KMS-11 (cell line): Measurements from ENCODE around the gene ABHD17C.
A peak's percentile ranks its signal among the peaks of the same experiment; 100 is the strongest.

Experiments used
- H2AFZ ChIP-seq: fragments of 200-600 bp; sonication (generic); 2 replicates; pipeline ENCODE4 v1.6.1; 2016; ENCODE audit warnings: antibody characterized with exemption, mixed run types, low read depth
- H3K27ac ChIP-seq: fragments of 200-600 bp; sonication (generic); 2 replicates; pipeline ENCODE4 v1.6.1; 2016; ENCODE audit warnings: mild to moderate bottlenecking, mixed run types
- H3K27me3 ChIP-seq: fragments of 200-600 bp; sonication (generic); 2 replicates; pipeline ENCODE4 v1.6.1; 2017; ENCODE audit warnings: mild to moderate bottlenecking, low read depth, mixed run types, moderate library complexity; ENCODE audit not compliant: insufficient read depth
- H3K36me3 ChIP-seq: fragments of 200-600 bp; sonication (generic); 2 replicates; pipeline ENCODE4 v1.6.1; 2017; ENCODE audit warnings: mild to moderate bottlenecking, mixed run types; ENCODE audit not compliant: insufficient read depth
- H3K4me1 ChIP-seq: fragments of 200-600 bp; sonication (generic); 2 replicates; pipeline ENCODE4 v1.6.1; 2016; ENCODE audit warnings: mild to moderate bottlenecking, low read depth, mixed run types; ENCODE audit not compliant: poor library complexity, severe bottlenecking
- H3K4me2 ChIP-seq: fragments of 200-600 bp; sonication (generic); 2 replicates; pipeline ENCODE4 v1.7.0; 2016; ENCODE audit warnings: mild to moderate bottlenecking, mixed run types
- H3K4me3 ChIP-seq: fragments of 200-600 bp; sonication (generic); IDR thresholded peaks from 2 replicates; pipeline ENCODE4 v1.6.1; 2017; ENCODE audit warnings: low read depth, low read length, mixed read lengths; ENCODE audit not compliant: insufficient read depth
- H3K79me2 ChIP-seq: fragments of 200-600 bp; sonication (generic); 2 replicates; pipeline ENCODE4 v1.6.1; 2016; ENCODE audit warnings: low read depth, mixed run types; ENCODE audit not compliant: insufficient read depth
- H3K9ac ChIP-seq: fragments of 200-600 bp; sonication (generic); 2 replicates; pipeline ENCODE4 v1.6.1; 2016; ENCODE audit warnings: mild to moderate bottlenecking, mixed run types
- H4K20me1 ChIP-seq: fragments of 200-600 bp; sonication (generic); 2 replicates; pipeline ENCODE4 v1.6.1; 2016; ENCODE audit warnings: mild to moderate bottlenecking, mixed run types; ENCODE audit not compliant: insufficient read depth
- TF ChIP-seq, protein P1 (sequence below): fragments of 200-600 bp; sonication (generic); conservative IDR thresholded peaks from 2 replicates; pipeline ENCODE4 v1.6.1; 2017; ENCODE audit warnings: low read depth, mild to moderate bottlenecking, antibody characterized with exemption, low read length, moderate library complexity, mixed read lengths

Gene ABHD17C

DNA sequence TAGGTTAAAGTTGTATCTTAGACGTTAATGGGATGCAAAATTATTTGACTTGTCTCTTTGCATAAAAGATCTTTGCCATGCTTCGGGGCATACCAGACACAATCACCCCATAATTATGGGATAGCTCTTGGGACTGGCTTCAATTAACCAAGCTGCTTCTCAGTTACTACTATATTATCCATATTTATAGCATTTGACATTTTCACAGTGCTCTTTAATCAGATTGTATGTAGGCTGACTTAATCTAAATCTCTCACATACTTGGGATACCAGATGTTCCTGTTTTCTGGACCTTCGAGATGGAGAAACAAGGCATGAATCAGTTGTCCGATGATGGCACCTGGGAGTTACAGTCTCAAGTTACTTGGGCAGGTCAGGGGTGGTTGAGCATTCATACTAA lies 27.2 kb upstream of the ABHD17C start:
- no peaks in the 10 kb centered on the region for H4K20me1 ChIP-seq
- no peak overlapping the region for H3K27ac ChIP-seq
- H3K27me3 ChIP-seq, result no peaks in the 10 kb centered on the region
- TF ChIP-seq, protein P1, sequence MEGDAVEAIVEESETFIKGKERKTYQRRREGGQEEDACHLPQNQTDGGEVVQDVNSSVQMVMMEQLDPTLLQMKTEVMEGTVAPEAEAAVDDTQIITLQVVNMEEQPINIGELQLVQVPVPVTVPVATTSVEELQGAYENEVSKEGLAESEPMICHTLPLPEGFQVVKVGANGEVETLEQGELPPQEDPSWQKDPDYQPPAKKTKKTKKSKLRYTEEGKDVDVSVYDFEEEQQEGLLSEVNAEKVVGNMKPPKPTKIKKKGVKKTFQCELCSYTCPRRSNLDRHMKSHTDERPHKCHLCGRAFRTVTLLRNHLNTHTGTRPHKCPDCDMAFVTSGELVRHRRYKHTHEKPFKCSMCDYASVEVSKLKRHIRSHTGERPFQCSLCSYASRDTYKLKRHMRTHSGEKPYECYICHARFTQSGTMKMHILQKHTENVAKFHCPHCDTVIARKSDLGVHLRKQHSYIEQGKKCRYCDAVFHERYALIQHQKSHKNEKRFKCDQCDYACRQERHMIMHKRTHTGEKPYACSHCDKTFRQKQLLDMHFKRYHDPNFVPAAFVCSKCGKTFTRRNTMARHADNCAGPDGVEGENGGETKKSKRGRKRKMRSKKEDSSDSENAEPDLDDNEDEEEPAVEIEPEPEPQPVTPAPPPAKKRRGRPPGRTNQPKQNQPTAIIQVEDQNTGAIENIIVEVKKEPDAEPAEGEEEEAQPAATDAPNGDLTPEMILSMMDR, result no peak
- H3K4me3 ChIP-seq, result no peak overlapping the region
- H2AFZ ChIP-seq, result no peak overlapping the region
- H3K4me1 ChIP-seq, result peaks cover 28% of the 10 kb centered on the region
- H3K79me2 ChIP-seq, result no peaks in the 10 kb centered on the region
- H3K36me3 ChIP-seq, result no peaks in the 10 kb centered on the region
- H3K4me2 ChIP-seq, result no peak overlapping the region
- H3K9ac ChIP-seq, result no peak overlapping the region

DNA sequence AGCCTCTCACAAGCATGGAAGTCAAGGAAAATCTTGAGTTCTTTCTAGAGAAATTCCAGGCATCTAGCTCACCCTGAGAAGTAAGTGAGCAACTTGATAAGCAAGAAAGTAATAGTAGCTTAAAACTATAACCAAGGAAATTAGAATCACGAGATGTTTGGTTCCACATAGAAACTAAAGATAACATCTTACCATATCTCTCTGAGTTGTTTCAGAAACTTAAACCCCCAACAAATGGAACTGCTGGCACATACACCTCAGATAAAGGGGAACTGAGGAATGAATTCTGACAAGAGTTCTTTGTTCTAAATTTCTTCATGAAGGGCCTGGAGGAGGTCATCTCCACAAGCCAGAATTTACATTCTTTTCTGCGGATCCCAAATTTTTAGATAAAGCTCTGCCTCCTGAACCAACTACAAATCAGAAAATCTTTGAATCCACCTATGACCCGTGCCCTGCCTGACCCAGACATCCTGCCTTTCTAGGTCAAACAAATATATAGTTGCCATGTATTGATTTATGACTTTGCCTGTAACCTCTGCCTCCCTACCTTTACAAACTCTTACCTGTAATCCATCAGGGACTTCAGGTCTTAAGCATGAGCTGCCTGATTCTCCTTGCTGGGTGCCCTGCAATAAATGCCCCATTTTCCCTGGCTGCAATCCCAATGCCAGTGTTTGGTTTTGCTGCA lies 26.4 kb upstream of the ABHD17C start:
- Histone ChIP-seq H3K4me2 (no peak overlapping the region), H3K4me1 (peaks cover 35% of the 10 kb centered on the region), H3K27ac (no peak overlapping the region), H2AFZ (no peak overlapping the region), H3K27me3 (no peaks in the 10 kb centered on the region), H3K9ac (no peak overlapping the region), H4K20me1 (no peaks in the 10 kb centered on the region), H3K79me2 (no peaks in the 10 kb centered on the region), H3K4me3 (no peak overlapping the region), H3K36me3 (no peaks in the 10 kb centered on the region)
- TF ChIP-seq, protein P1, result no peak

- H3K4me3 ChIP-seq, result no peak overlapping the region
- peak overlapping the region; percentile 54 for H3K4me2 ChIP-seq
- no peak overlapping the region for H3K9ac ChIP-seq
- peak overlapping the region; percentile 35; the same call in 1 of the 2 replicates for H3K27ac ChIP-seq
- no peaks in the 10 kb centered on the region for H3K36me3 ChIP-seq
- H4K20me1 ChIP-seq, result no peaks in the 10 kb centered on the region
- H3K4me1 ChIP-seq, result peaks cover 46% of the 10 kb centered on the region
- H3K27me3 ChIP-seq, result no peaks in the 10 kb centered on the region
- TF ChIP-seq, protein P1, result no peak
- H2AFZ ChIP-seq, result no peak overlapping the region
- H3K79me2 ChIP-seq, result no peaks in the 10 kb centered on the region
These were observed 25.3 kb upstream of the ABHD17C start for GRCh38 chr15:80669663-80670273.

- Histone ChIP-seq H3K36me3 (no peaks in the 10 kb centered on the region), H3K9ac (peak overlapping the region; percentile 43; the same call in 1 of the 2 replicates), H2AFZ (peak overlapping the region; percentile 76), H3K4me2 (peak overlapping the region; percentile 77), H3K4me1 (peaks cover 50% of the 10 kb centered on the region), H3K27me3 (no peaks in the 10 kb centered on the region), H3K4me3 (no peak overlapping the region), H3K27ac (peak overlapping the region; percentile 82), H3K79me2 (no peaks in the 10 kb centered on the region), H4K20me1 (no peaks in the 10 kb centered on the region)
- TF ChIP-seq, protein P1, result no peak; the same call in 1 of the 2 replicates
These were observed 21.4 kb upstream of the ABHD17C start for GRCh38 chr15:80673561-80674244.
